Left renal cortex interstitium (tissue), 4 donors: ENCODE measurements around the gene ZNF888. TPM values are rescaled to one million over a fixed set of nuclear protein-coding genes. Genes with fewer than 3 reads are reported as not detected.
"Not testable (repeated sequence)": the region's sequence is repeated elsewhere in the genome, so short reads cannot be mapped to it uniquely, and the experiment has no call there.

Experiments
- DNase-seq, 4 donors: peaks; one replicate each; pipeline ENCODE4 v3.0.0-alpha.2; 2013; ENCODE audit warnings: low read depth in 4 of 4, low spot score in 2 of 4, missing footprints in 1 of 4
- polyA plus RNA-seq, 4 donors: library from polyadenylated mRNA; unstranded; fragments of 120-200 nt; gene quantifications; one replicate each; pipeline ENCODE4 v1.2.1, GENCODE V29; 2013; ENCODE audit not compliant: insufficient read length in 4 of 4

The ZNF888 gene
- 10 to 100 TPM in 3 of 4 donors, 1 to 10 TPM in 1; 9.5 to 18.1 (median 12.9) TPM for polyA plus RNA-seq

- peak in 2 of 4 donors; percentile 53 to 73 for DNase-seq
Measured at GRCh38 chr19:52922841-52923777, at the start of gene ZNF888. Gene ZNF888, minus strand, starts transcription at chr19:52923428. Its CDS starts 5,555 bp downstream, at chr19:52917873.

- DNase-seq, result no peak
Measured at GRCh38 chr19:52967772-52968171, 44.5 kb upstream of the ZNF888 start.

GRCh38 chr19:52963247-52963618 lies 40.0 kb upstream of the ZNF888 start:
- peak in 1 of 4 donors; percentile 69 for DNase-seq

GRCh38 chr19:52962394-52963246 lies 39.4 kb upstream of the ZNF888 start, which contains the start of gene ZNF816:
Gene ZNF816, minus strand, starts transcription at chr19:52962881. Its CDS starts 6,792 bp downstream, at chr19:52956089.
- peak; percentile 82 to 92 (median 87) for DNase-seq

- no peak for DNase-seq
Measured at GRCh38 chr19:52961981-52962380, 38.8 kb upstream of the ZNF888 start.

- no peak for DNase-seq
Measured at GRCh38 chr19:52959613-52960295, 36.5 kb upstream of the ZNF888 start.

- DNase-seq, result no peak
Measured at GRCh38 chr19:52957591-52957990, 34.4 kb upstream of the ZNF888 start.

GRCh38 chr19:52956917-52957316 lies 33.7 kb upstream of the ZNF888 start:
- no peak for DNase-seq

GRCh38 chr19:52949422-52949821 lies 26.2 kb upstream of the ZNF888 start:
- DNase-seq, result no peak

- no peak for DNase-seq
Measured at GRCh38 chr19:52948025-52948770, 25.0 kb upstream of the ZNF888 start.

GRCh38 chr19:52946322-52947310 lies 23.4 kb upstream of the ZNF888 start:
- DNase-seq, result peak in 1 of 4 donors; percentile 71

- no peak for DNase-seq
Measured at GRCh38 chr19:52945652-52946321, 22.6 kb upstream of the ZNF888 start.

- not testable (repeated sequence) for DNase-seq
Measured at GRCh38 chr19:52944703-52945493, 21.7 kb upstream of the ZNF888 start.

GRCh38 chr19:52943884-52944643 lies 20.8 kb upstream of the ZNF888 start:
- DNase-seq, result no peak

- no peak for DNase-seq
Measured at GRCh38 chr19:52943134-52943883, 20.1 kb upstream of the ZNF888 start.
